ENCODE results near the gene MFSD6. TPM values are rescaled to one million over a fixed set of nuclear protein-coding genes. Genes with fewer than 3 reads are reported as not detected.

Gene MFSD6
- total and polyA plus RNA-seq, 2 of the 8 experiments (the other 6 are each of a cell fraction or from before 2014, with no cell fraction given) = 1.8 to 5.1 TPM

DNA sequence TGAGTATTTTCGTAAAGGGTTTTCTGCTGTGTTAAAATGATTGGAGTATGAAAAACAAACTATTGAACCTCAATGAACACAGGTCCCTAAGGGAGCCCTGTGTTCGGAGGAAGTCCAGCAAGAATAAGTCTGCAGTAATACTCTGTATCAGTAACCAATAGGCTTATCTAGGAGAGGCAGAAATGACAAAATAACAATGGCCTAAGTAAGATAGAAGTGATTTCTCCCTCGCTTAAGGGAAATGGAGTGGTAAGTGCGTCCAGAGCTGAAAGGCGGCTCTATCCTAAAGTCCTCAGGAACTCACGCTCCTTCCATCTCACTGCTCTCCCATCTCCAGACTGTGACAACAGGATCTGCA, 29.3 kb upstream of the MFSD6 start:
- Histone ChIP-seq H4K91ac (replicated peaks; ENCODE audit: insufficient read length, low read length) (no peak overlapping the region), H3K79me1 (ENCODE audit: low read depth, low read length) (no peaks in the 10 kb centered on the region), H4K8ac (ENCODE audit: extremely low read depth, insufficient read depth, low read length) (no peak overlapping the region), H3K9ac (replicated peaks in 1 of 4; ENCODE audit: extremely low read depth in 1 of 4, low read depth in 3 of 4, low read length in 3 of 4) (no peak overlapping the region), H4K20me1 (replicated peaks in 1 of 2; ENCODE audit: control insufficient read depth in 1 of 2, insufficient read depth in 2 of 2, low read length in 2 of 2) (no peaks in the 10 kb centered on the region), H2BK120ac (replicated peaks; ENCODE audit: low read depth, low read length) (no peak overlapping the region), H3K27me3 (replicated peaks in 1 of 4; ENCODE audit: control insufficient read depth in 3 of 4, extremely low read depth in 1 of 4, insufficient read depth in 3 of 4, low read length in 3 of 4) (no peaks in the 10 kb centered on the region), H3K4me2 (ENCODE audit: insufficient read depth in 1 of 2, low read depth in 2 of 2, low read length in 2 of 2) (peak overlapping the region in 1 of 2 experiments; percentile 23; a peak in 1 of 4 replicates), H3K9me3 (ENCODE audit: insufficient read depth in 2 of 2, low read depth in 1 of 2, low read length in 1 of 2) (no peaks in the 10 kb centered on the region), H4K5ac (ENCODE audit: insufficient read length, low read depth, low read length) (no peak overlapping the region), H2AK5ac (ENCODE audit: low read depth, low read length) (no peak overlapping the region), H3K18ac (ENCODE audit: extremely low read depth, low read length) (no peak overlapping the region), H3K27ac (ENCODE audit: low read depth, low read length) (no peak overlapping the region), H3K36me3 (ENCODE audit: control insufficient read depth in 2 of 4, insufficient read depth in 4 of 4, low read length in 3 of 4) (no peaks in the 10 kb centered on the region), H3K23me2 (ENCODE audit: low read depth, low read length) (no peaks in the 10 kb centered on the region), H3K79me2 (ENCODE audit: control insufficient read depth in 1 of 2, insufficient read depth in 2 of 2, low read length in 2 of 2) (no peaks in the 10 kb centered on the region), H2BK5ac (ENCODE audit: low read depth, low read length) (no peak overlapping the region), H2BK20ac (ENCODE audit: low read length) (no peak overlapping the region), H3K4me3 (ENCODE audit: extremely low read depth in 1 of 4, insufficient read depth in 2 of 4, low read depth in 3 of 4, low read length in 4 of 4) (peak overlapping the region in 1 of 4 experiments; percentile 55; a peak in 1 of 8 replicates), H3K56ac (replicated peaks; ENCODE audit: insufficient read length, low read depth, low read length) (no peak overlapping the region), H3K14ac (ENCODE audit: insufficient read length) (no peak overlapping the region), H3K4me1 (replicated peaks in 1 of 4; ENCODE audit: control insufficient read depth in 3 of 4, insufficient read depth in 4 of 4, low read length in 3 of 4) (no peaks in the 10 kb centered on the region), H2AFZ (ENCODE audit: low read length) (peak overlapping the region; percentile 93), H2BK12ac (ENCODE audit: low read depth, low read length) (no peak overlapping the region), H3K23ac (ENCODE audit: insufficient read length) (no peak overlapping the region), H2BK15ac (ENCODE audit: low read length) (no peak overlapping the region), H3K4ac (replicated peaks; ENCODE audit: insufficient read length, low read depth, low read length) (no peak overlapping the region)
- 93% methylated on average over 6 of the region's 6 CpGs; no CpG with 5 or more reads in 1 of the 2 experiments for WGBS, 2 experiments (ENCODE audit: extremely low coverage in 1 of 2, insufficient coverage in 1 of 2, insufficient read length in 1 of 2, insufficient replicate concordance in 2 of 2, low coverage in 1 of 2, low lambda C conversion rate in 2 of 2, missing lambda C conversion rate in 1 of 2)
- CTCF ChIA-PET (ENCODE audit: partially characterized antibody) = interaction anchor here (0.9 to 1.5 kb wide), 2 partner anchors 283 to 301 kb away, joined by 3 to 4 read pairs; no protein-coding TSS in a partner anchor
- DNase-seq (ENCODE audit: low read depth in 1 of 2, low spot score in 2 of 2) (no peak), FAIRE-seq (no peak)
- POLR2A ChIA-PET (ENCODE audit: partially characterized antibody) = no interaction called here
- TF ChIP-seq, protein P1, sequence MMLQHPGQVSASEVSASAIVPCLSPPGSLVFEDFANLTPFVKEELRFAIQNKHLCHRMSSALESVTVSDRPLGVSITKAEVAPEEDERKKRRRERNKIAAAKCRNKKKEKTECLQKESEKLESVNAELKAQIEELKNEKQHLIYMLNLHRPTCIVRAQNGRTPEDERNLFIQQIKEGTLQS (IDR thresholded peaks at IDR 0.05; ENCODE audit: insufficient read depth, low read depth, low read length) = no peak
- TF ChIP-seq, protein P2, sequence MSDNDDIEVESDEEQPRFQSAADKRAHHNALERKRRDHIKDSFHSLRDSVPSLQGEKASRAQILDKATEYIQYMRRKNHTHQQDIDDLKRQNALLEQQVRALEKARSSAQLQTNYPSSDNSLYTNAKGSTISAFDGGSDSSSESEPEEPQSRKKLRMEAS (IDR thresholded peaks at IDR 0.05) = no peak
- TF ChIP-seq KDM5A (IDR thresholded peaks at IDR 0.05; ENCODE audit: low read length) (no peak), CREB1 (IDR thresholded peaks at IDR 0.05) (no peak), KDM1A (IDR thresholded peaks at IDR 0.05; ENCODE audit: borderline replicate concordance, low read length) (no peak), ZNF274 (IDR thresholded peaks at IDR 0.05; ENCODE audit: borderline replicate concordance, extremely low read depth, low read length) (no peak), TEAD4 (IDR thresholded peaks at IDR 0.05; ENCODE audit: low read depth, low read length) (no peak), CTBP2 (IDR thresholded peaks at IDR 0.05; ENCODE audit: borderline replicate concordance, insufficient read depth, insufficient read length, low read length) (no peak), PHF8 (conservative IDR thresholded peaks at IDR 0.05; ENCODE audit: low read depth, low read length) (no peak)
